ENCODE measurements around the gene STK32B. TPM values are rescaled to one million over a fixed set of nuclear protein-coding genes. Genes with fewer than 3 reads are reported as not detected.

Gene STK32B
- total RNA-seq, 1 donor: 5.3 TPM

GRCh38 chr4:5386921-5387320, 335.6 kb downstream of the STK32B start:
- DNase-seq (ENCODE audit: low read depth): no peak
- no peak for TF ChIP-seq CTCF (IDR thresholded peaks at IDR 0.05; ENCODE audit: insufficient read depth, low read length)
- no peak overlapping the region for H3K4me3 ChIP-seq (ENCODE audit: low read depth, low read length)

- no peak for TF ChIP-seq CTCF (IDR thresholded peaks at IDR 0.05; ENCODE audit: insufficient read depth, low read length)
Measured at GRCh38 chr4:5387457-5387856, 336.2 kb downstream of the STK32B start.

GRCh38 chr4:5389756-5390310, 338.6 kb downstream of the STK32B start:
- TF ChIP-seq CTCF (IDR thresholded peaks at IDR 0.05; ENCODE audit: insufficient read depth, low read length): no peak
- H3K4me3 ChIP-seq (ENCODE audit: low read depth, low read length): no peak overlapping the region
- DNase-seq (ENCODE audit: low read depth): no peak

More at GRCh38 chr4:5387457-5387856, 336.2 kb downstream of the STK32B start:
- H3K4me3 ChIP-seq (ENCODE audit: low read depth, low read length): no peak overlapping the region
- no peak for DNase-seq (ENCODE audit: low read depth)

GRCh38 chr4:5391492-5391891, 340.2 kb downstream of the STK32B start:
- TF ChIP-seq CTCF (IDR thresholded peaks at IDR 0.05; ENCODE audit: insufficient read depth, low read length): no peak
- H3K4me3 ChIP-seq (ENCODE audit: low read depth, low read length): no peak overlapping the region
- no peak for DNase-seq (ENCODE audit: low read depth)

- no peak overlapping the region for H3K4me3 ChIP-seq (ENCODE audit: low read depth, low read length)
- no peak for TF ChIP-seq CTCF (IDR thresholded peaks at IDR 0.05; ENCODE audit: insufficient read depth, low read length)
- no peak for DNase-seq (ENCODE audit: low read depth)
Measured at GRCh38 chr4:5393911-5394513, 342.7 kb downstream of the STK32B start.

- H3K4me3 ChIP-seq (ENCODE audit: low read depth, low read length): no peak overlapping the region
- no peak for DNase-seq (ENCODE audit: low read depth)
- no peak for TF ChIP-seq CTCF (IDR thresholded peaks at IDR 0.05; ENCODE audit: insufficient read depth, low read length)
Measured at GRCh38 chr4:5395781-5396180, 344.5 kb downstream of the STK32B start.

- no peak for DNase-seq (ENCODE audit: low read depth)
- TF ChIP-seq CTCF (IDR thresholded peaks at IDR 0.05; ENCODE audit: insufficient read depth, low read length): no peak
- H3K4me3 ChIP-seq (ENCODE audit: low read depth, low read length): no peak overlapping the region
Measured at GRCh38 chr4:5398056-5398455, 346.8 kb downstream of the STK32B start.

All from fibroblast of the aortic adventitia (primary cell).